Measurements from ENCODE around the gene TBC1D22B.
"Not testable (repeated sequence)": the region's sequence is repeated elsewhere in the genome, so short reads cannot be mapped to it uniquely, and the experiment has no call there.

TBC1D22B gene

GRCh38 chr6:37324131-37325033 is 66.8 kb downstream of the TBC1D22B start:
- no peak overlapping the region for H3K27ac ChIP-seq (ENCODE audit: low read depth, low read length)
- H3K4me1 ChIP-seq (ENCODE audit: control insufficient read depth, low read length), result no peaks in the 10 kb centered on the region
- H3K4me2 ChIP-seq (ENCODE audit: low read length), result no peak overlapping the region
- no peak overlapping the region for H3K4me3 ChIP-seq (ENCODE audit: low read length)
- no peaks in the 10 kb centered on the region for H3K79me2 ChIP-seq (ENCODE audit: control insufficient read depth, low read length)
- no peaks in the 10 kb centered on the region for H4K20me1 ChIP-seq (ENCODE audit: control insufficient read depth, insufficient read depth, low read depth, low read length)
- no peaks in the 10 kb centered on the region; the same call in 1 of the 2 replicates for H3K36me3 ChIP-seq (ENCODE audit: control insufficient read depth, low read length)
- TF ChIP-seq EZH2phosphoT487 (IDR thresholded peaks at IDR 0.05; ENCODE audit: borderline replicate concordance, low read length), result no peak
- TF ChIP-seq CTCF (IDR thresholded peaks at IDR 0.05; ENCODE audit: low read depth, low read length, poor library complexity, severe bottlenecking), result no peak
- H3K9me2 ChIP-seq (replicated peaks; ENCODE audit: control insufficient read depth, low read length), result no peaks in the 10 kb centered on the region
- H3K9me3 ChIP-seq (ENCODE audit: control insufficient read depth, insufficient read depth, low read length), result no peaks in the 10 kb centered on the region
- no peaks in the 10 kb centered on the region for H3K27me3 ChIP-seq (ENCODE audit: control insufficient read depth, low read length)
- no peaks in the 10 kb centered on the region for H3F3A ChIP-seq (ENCODE audit: control insufficient read depth, insufficient read depth)

- H3K4me3 ChIP-seq (ENCODE audit: low read length); H3K9me2 ChIP-seq (replicated peaks; ENCODE audit: control insufficient read depth, low read length); H4K20me1 ChIP-seq (ENCODE audit: control insufficient read depth, insufficient read depth, low read depth, low read length); H3F3A ChIP-seq (ENCODE audit: control insufficient read depth, insufficient read depth); H3K4me1 ChIP-seq (ENCODE audit: control insufficient read depth, low read length); H3K9me3 ChIP-seq (ENCODE audit: control insufficient read depth, insufficient read depth, low read length); H3K27me3 ChIP-seq (ENCODE audit: control insufficient read depth, low read length); H3K36me3 ChIP-seq (ENCODE audit: control insufficient read depth, low read length); H3K4me2 ChIP-seq (ENCODE audit: low read length); H3K27ac ChIP-seq (ENCODE audit: low read depth, low read length); H3K79me2 ChIP-seq (ENCODE audit: control insufficient read depth, low read length): not testable (repeated sequence)
These were observed 72.8 kb downstream of the TBC1D22B start for GRCh38 chr6:37330345-37330744.

- Histone ChIP-seq H3K36me3 (ENCODE audit: control insufficient read depth, low read length) (peaks cover 7% of the 10 kb centered on the region; the same call in 1 of the 2 replicates), H3K4me1 (ENCODE audit: control insufficient read depth, low read length) (no peaks in the 10 kb centered on the region), H3K9me2 (replicated peaks; ENCODE audit: control insufficient read depth, low read length) (no peaks in the 10 kb centered on the region), H4K20me1 (ENCODE audit: control insufficient read depth, insufficient read depth, low read depth, low read length) (no peaks in the 10 kb centered on the region), H3K4me2 (ENCODE audit: low read length) (no peak overlapping the region), H3K4me3 (ENCODE audit: low read length) (no peak overlapping the region), H3K9me3 (ENCODE audit: control insufficient read depth, insufficient read depth, low read length) (no peaks in the 10 kb centered on the region), H3K79me2 (ENCODE audit: control insufficient read depth, low read length) (no peaks in the 10 kb centered on the region), H3K27me3 (ENCODE audit: control insufficient read depth, low read length) (no peaks in the 10 kb centered on the region), H3F3A (ENCODE audit: control insufficient read depth, insufficient read depth) (no peaks in the 10 kb centered on the region), H3K27ac (ENCODE audit: low read depth, low read length) (no peak overlapping the region)
- no peak for TF ChIP-seq EZH2phosphoT487 (IDR thresholded peaks at IDR 0.05; ENCODE audit: borderline replicate concordance, low read length)
- TF ChIP-seq CTCF (IDR thresholded peaks at IDR 0.05; ENCODE audit: low read depth, low read length, poor library complexity, severe bottlenecking), result no peak
These were observed 73.5 kb downstream of the TBC1D22B start for GRCh38 chr6:37331047-37331446.

DNA sequence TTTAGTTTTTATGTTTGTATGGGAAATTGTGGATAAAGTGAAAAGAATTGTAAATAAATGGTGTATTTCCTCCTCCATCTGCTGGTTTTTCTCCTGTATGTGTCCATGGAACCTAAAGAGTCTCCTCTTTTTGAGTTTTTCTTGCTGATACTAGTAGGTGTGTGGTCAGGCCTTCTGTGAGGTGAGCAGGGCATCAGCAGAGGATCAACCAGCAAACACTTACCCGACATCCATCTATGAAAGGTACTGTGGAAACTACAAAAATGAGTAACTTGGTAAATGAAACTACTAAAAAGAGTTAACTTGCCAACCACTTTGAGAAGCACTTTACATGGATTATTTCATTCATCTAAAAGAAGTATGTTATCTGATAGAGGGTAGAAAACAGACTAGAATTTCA is 75.3 kb downstream of the TBC1D22B start:
- TF ChIP-seq CTCF (IDR thresholded peaks at IDR 0.05; ENCODE audit: low read depth, low read length, poor library complexity, severe bottlenecking), result no peak
- no peak for TF ChIP-seq EZH2phosphoT487 (IDR thresholded peaks at IDR 0.05; ENCODE audit: borderline replicate concordance, low read length)

More for the DNA sequence above, 75.3 kb downstream of the TBC1D22B start:
- Histone ChIP-seq H3F3A (ENCODE audit: control insufficient read depth, insufficient read depth) (no peaks in the 10 kb centered on the region), H3K4me3 (ENCODE audit: low read length) (no peak overlapping the region), H4K20me1 (ENCODE audit: control insufficient read depth, insufficient read depth, low read depth, low read length) (no peaks in the 10 kb centered on the region), H3K27me3 (ENCODE audit: control insufficient read depth, low read length) (no peaks in the 10 kb centered on the region), H3K9me2 (replicated peaks; ENCODE audit: control insufficient read depth, low read length) (no peaks in the 10 kb centered on the region), H3K9me3 (ENCODE audit: control insufficient read depth, insufficient read depth, low read length) (no peaks in the 10 kb centered on the region), H3K79me2 (ENCODE audit: control insufficient read depth, low read length) (no peaks in the 10 kb centered on the region), H3K36me3 (ENCODE audit: control insufficient read depth, low read length) (peaks cover 7% of the 10 kb centered on the region; the same call in 1 of the 2 replicates), H3K4me1 (ENCODE audit: control insufficient read depth, low read length) (no peaks in the 10 kb centered on the region), H3K4me2 (ENCODE audit: low read length) (no peak overlapping the region), H3K27ac (ENCODE audit: low read depth, low read length) (no peak overlapping the region)

Data from DOHH2 (cell line).